ENCODE results near the gene GRIK1.

Gene GRIK1

DNA sequence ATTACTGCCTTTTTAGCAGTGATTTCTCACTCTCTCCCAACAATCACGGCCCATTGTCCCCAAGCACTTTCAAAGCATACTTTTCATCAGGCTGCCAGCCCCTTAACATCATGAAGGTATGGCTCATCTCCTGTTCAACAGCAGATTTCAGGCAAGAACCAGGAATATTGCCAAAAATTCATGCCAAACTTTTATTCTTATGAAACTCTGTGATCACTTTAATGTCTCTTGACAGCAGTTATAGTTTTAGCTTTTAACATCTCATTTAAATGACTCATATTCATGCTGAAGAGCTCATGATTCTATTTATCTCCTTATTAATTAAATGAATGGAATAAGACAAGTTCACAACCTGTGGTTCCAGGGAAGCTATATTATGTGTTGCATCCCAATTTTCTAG is 235.1 kb downstream of the GRIK1 start:
- TF ChIP-seq, protein P1, sequence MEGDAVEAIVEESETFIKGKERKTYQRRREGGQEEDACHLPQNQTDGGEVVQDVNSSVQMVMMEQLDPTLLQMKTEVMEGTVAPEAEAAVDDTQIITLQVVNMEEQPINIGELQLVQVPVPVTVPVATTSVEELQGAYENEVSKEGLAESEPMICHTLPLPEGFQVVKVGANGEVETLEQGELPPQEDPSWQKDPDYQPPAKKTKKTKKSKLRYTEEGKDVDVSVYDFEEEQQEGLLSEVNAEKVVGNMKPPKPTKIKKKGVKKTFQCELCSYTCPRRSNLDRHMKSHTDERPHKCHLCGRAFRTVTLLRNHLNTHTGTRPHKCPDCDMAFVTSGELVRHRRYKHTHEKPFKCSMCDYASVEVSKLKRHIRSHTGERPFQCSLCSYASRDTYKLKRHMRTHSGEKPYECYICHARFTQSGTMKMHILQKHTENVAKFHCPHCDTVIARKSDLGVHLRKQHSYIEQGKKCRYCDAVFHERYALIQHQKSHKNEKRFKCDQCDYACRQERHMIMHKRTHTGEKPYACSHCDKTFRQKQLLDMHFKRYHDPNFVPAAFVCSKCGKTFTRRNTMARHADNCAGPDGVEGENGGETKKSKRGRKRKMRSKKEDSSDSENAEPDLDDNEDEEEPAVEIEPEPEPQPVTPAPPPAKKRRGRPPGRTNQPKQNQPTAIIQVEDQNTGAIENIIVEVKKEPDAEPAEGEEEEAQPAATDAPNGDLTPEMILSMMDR (IDR thresholded peaks at IDR 0.05; ENCODE audit: borderline replicate concordance, insufficient read depth, low read depth, low read length) = no peak

GRCh38 chr21:29701676-29702075 is 238.1 kb downstream of the GRIK1 start:
- TF ChIP-seq, protein P1 (IDR thresholded peaks at IDR 0.05; ENCODE audit: borderline replicate concordance, insufficient read depth, low read depth, low read length) = no peak
- no peak overlapping the region for H3K4me3 ChIP-seq (ENCODE audit: low read depth, low read length)

More for the DNA sequence above, 235.1 kb downstream of the GRIK1 start:
- H3K4me3 ChIP-seq (ENCODE audit: low read depth, low read length) = no peak overlapping the region

GRCh38 chr21:29697555-29698193 is 242.1 kb downstream of the GRIK1 start:
- TF ChIP-seq, protein P1 (IDR thresholded peaks at IDR 0.05; ENCODE audit: borderline replicate concordance, insufficient read depth, low read depth, low read length) = no peak
- H3K4me3 ChIP-seq (ENCODE audit: low read depth, low read length) = no peak overlapping the region

DNA sequence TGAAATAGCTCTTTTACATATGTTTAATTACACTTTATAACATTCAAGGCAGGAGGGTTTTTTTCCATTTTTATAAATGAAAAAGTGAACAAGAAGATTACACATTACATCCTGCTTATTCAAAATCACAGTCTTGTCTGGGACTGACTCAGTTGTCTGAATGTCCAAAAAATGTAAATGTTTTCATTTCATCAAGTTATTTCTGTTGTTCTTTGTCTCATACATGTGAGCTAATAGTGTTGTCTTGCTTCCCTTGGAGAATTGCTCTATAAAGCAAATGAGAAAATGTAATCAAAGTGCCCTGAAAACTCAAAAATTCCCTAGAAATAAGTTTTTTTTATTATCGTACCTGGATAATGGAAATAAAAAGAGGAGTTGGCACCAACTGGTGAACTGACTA is 242.9 kb downstream of the GRIK1 start:
- TF ChIP-seq, protein P1 (IDR thresholded peaks at IDR 0.05; ENCODE audit: borderline replicate concordance, insufficient read depth, low read depth, low read length) = no peak
- no peak overlapping the region for H3K4me3 ChIP-seq (ENCODE audit: low read depth, low read length)

DNA sequence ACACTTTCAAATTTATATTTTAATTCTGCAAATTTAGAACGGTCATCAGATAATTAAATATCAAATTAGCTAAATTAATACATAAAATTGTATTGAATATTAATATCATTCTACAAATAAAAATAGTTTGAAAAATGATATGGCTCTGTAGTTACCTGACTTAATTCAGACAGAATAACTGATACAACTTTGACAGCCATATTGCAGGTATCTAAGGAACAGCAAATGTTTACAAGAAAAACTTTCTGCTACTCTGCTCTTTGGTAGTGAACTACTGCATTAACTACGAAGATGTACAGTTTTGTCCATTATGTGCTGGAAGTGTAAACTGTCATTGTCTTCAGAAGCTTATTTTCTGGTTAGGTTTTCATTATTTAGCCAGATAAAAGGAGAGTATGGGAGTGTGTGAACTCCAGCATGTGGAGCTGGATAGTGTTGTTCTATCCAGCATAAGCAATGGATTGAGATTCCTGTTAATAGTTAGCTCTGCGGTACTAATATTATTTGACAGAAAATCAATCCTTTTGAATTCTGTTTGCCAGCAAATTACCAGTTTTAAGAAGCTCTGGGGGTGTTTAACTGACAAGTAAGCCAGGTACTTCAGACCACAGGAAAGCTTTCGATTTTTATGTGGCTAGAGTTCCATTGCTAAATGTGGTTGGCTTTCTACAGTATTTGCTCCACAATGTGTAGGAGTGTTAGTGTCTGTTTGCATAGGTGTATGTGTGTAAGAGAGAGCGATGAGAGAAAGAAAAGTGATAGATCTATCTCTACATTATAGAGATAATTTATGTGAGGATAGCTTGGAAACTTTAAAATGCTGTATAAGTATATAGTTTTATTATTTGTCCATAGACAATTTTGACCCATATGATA is 247.9 kb downstream of the GRIK1 start:
- H3K4me3 ChIP-seq (ENCODE audit: low read depth, low read length) = no peak overlapping the region
- TF ChIP-seq, protein P1 (IDR thresholded peaks at IDR 0.05; ENCODE audit: borderline replicate concordance, insufficient read depth, low read depth, low read length) = no peak

GRCh38 chr21:29689753-29690152 is 250.0 kb downstream of the GRIK1 start:
- H3K4me3 ChIP-seq (ENCODE audit: low read depth, low read length) = no peak overlapping the region
- TF ChIP-seq, protein P1 (IDR thresholded peaks at IDR 0.05; ENCODE audit: borderline replicate concordance, insufficient read depth, low read depth, low read length) = no peak

Measured in GM12875 (cell line).